SK-N-MC (cell line): ENCODE measurements around the gene ITGA11.

ENCODE experiments used
- DNase-seq: peaks from one replicate; pipeline ENCODE4 v3.0.0-alpha.2; 2011; ENCODE audit warnings: low read depth, low spot score
- H3K27ac ChIP-seq: fragments of 200-600 bp; sonication (generic); 2 replicates; pipeline ENCODE4 v1.5.1; 2016; ENCODE audit warnings: mixed run types
- H3K36me3 ChIP-seq: fragments of 200-600 bp; sonication (generic); 2 replicates; pipeline ENCODE4 v1.6.1; 2017; ENCODE audit warnings: antibody characterized with exemption, low read length, mixed read lengths; ENCODE audit not compliant: insufficient read depth
- H3K4me3 ChIP-seq: fragments of 200-600 bp; sonication (generic); 2 replicates; pipeline ENCODE4 v1.5.1; 2016
- H3K9ac ChIP-seq: fragments of 200-600 bp; sonication (generic); 2 replicates; pipeline ENCODE4 v1.8.0; 2017; ENCODE audit warnings: mixed run types, mixed read lengths; ENCODE audit not compliant: insufficient read length
- H3K9me3 ChIP-seq: fragments of 200-600 bp; sonication (generic); 2 replicates; pipeline ENCODE4 v1.6.1; 2017; ENCODE audit warnings: low read depth, mild to moderate bottlenecking, antibody characterized with exemption, low read length, moderate library complexity, mixed read lengths
- EZH2 ChIP-seq: fragments of 200-600 bp; sonication (generic); IDR thresholded peaks from one replicate; pipeline ENCODE4 v1.6.1; 2017; ENCODE audit warnings: antibody characterized with exemption
- FOXP2 ChIP-seq: optimal IDR thresholded peaks from 2 replicates; pipeline ENCODE3; 2011; ENCODE audit warnings: mild to moderate bottlenecking, moderate library complexity; ENCODE audit not compliant: insufficient read depth; ENCODE audit errors: extremely low read length, control extremely low read depth
- POLR2AphosphoS5 ChIP-seq: IDR thresholded peaks from 2 replicates; pipeline ENCODE4 v1.6.1; 2012; ENCODE audit warnings: mild to moderate bottlenecking, low read depth, low read length, borderline replicate concordance

The ITGA11 gene

GRCh38 chr15:68421798-68422402 lies 10.1 kb downstream of the ITGA11 start:
- Histone ChIP-seq H3K9me3 (no peaks in the 10 kb centered on the region), H3K27ac (no peak overlapping the region), H3K4me3 (no peak overlapping the region), H3K36me3 (no peaks in the 10 kb centered on the region), H3K9ac (no peak overlapping the region)
- TF ChIP-seq POLR2AphosphoS5, result no peak
- no peak for DNase-seq

DNA sequence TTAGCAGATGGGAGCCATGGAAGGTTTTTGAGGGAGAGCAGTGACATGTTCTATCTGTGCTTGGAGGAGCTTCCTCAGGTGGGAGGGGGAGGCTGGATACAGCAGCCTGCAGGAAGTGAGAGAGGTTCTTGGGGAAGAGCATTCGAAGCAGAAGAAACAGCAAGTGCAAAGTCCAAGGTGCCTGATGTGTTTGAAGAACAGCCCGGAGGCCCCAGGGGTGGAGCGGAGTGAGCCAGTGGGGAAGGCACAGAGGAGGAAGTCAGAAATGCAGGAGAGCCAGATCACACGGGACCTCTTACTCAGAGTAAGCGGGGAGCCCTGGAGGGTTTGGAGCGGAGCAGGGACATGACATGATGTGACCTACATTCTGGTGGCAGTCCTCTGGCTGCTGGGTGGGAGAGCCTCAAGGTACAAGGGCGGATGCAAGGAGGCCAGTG lies 10.8 kb downstream of the ITGA11 start:
- peak; percentile 18 for DNase-seq
- Histone ChIP-seq H3K4me3 (no peak overlapping the region), H3K36me3 (no peaks in the 10 kb centered on the region), H3K9ac (no peak overlapping the region), H3K27ac (no peak overlapping the region), H3K9me3 (no peaks in the 10 kb centered on the region)
- TF ChIP-seq FOXP2, result no peak

DNA sequence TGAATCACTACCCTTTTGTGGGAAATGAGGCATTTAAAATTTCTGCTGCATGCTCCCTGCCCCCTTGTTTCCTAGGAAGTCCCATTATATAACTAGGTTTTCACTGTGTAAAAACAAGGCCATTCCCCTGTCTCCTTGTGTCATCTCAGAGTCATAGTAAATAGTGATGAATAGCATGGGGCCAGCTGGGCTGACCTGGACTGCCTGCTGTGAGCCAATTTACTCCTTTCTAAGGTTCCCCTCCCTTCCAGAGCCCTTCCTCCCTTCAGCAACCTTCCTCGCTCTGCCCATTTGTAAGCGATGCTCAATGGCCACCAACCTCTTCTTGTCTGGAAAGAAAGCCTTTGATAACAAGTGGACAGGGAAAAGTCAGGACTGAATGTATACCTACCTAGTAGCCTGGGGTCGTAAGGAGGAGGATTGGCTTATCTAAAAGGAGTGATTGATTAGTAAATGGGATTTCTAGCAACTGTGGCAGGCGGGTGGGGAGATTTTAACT lies 11.7 kb downstream of the ITGA11 start:
- Histone ChIP-seq H3K27ac (0 out of 2 replicates have a peak overlapping the region, but pooled peaks have one; percentile 13), H3K36me3 (no peaks in the 10 kb centered on the region), H3K4me3 (no peak overlapping the region), H3K9ac (no peak overlapping the region), H3K9me3 (no peaks in the 10 kb centered on the region)
- no peak for DNase-seq
- no peak for TF ChIP-seq EZH2
- TF ChIP-seq FOXP2, result no peak
- TF ChIP-seq POLR2AphosphoS5, result no peak

GRCh38 chr15:68419301-68420175 lies 12.4 kb downstream of the ITGA11 start:
- Histone ChIP-seq H3K27ac (no peak overlapping the region), H3K36me3 (no peaks in the 10 kb centered on the region), H3K9me3 (no peaks in the 10 kb centered on the region), H3K4me3 (no peak overlapping the region), H3K9ac (no peak overlapping the region)
- DNase-seq, result no peak
- TF ChIP-seq EZH2 (no peak), FOXP2 (no peak), POLR2AphosphoS5 (no peak)

DNA sequence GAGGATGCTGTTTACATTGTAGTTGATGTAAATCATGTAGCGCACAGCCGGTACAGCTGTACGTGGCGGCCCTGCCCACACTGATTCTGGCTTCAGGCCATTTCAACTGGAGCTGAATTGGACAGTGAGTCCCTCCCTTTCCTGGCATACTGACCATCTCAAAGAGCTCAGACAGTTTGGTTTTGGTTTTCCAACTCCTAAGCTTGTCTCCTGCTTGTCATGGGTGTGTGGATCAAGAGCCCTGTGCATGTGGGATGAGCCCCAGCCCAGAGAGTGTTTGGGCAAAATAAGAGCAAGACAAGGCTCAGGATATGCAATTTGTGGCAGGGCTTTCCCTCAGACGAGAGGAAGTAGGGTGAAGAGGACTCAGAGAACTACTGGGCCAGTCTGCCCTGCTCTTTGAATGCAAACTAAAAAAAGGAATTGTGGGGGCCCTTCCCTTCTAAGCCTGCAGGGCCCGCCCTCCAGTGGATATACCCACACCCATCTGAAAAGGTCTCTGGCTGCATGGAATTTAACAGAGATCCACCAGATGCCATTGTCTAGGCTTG lies 13.3 kb downstream of the ITGA11 start:
- no peaks in the 10 kb centered on the region for H3K36me3 ChIP-seq
- no peak overlapping the region for H3K9ac ChIP-seq
- H3K27ac ChIP-seq, result no peak overlapping the region
- DNase-seq, result no peak
- H3K4me3 ChIP-seq, result no peak overlapping the region
- TF ChIP-seq POLR2AphosphoS5 (no peak), FOXP2 (no peak), EZH2 (no peak)
- no peaks in the 10 kb centered on the region for H3K9me3 ChIP-seq

DNA sequence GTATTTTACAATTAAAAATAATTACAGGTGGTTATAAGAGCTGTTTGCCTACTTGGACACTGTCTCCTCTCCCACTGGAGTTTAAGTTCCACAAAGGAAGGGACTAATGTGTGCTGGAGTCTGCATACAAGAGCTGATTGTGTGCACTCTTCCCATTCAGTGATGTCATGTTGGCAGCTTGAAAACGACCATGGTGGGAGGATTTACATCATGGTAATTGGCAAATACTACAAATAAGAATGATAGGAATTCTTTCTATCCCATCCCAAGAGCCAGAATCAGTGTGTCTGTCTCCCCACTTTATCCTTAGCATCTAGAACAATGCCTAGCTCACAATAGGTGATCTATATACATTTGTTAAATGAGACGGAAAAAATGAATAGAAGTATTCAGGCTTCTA lies 14.1 kb downstream of the ITGA11 start:
- Histone ChIP-seq H3K27ac (no peak overlapping the region), H3K9me3 (no peaks in the 10 kb centered on the region), H3K9ac (no peak overlapping the region), H3K4me3 (no peak overlapping the region), H3K36me3 (no peaks in the 10 kb centered on the region)
- no peak for DNase-seq
- TF ChIP-seq EZH2 (no peak), FOXP2 (no peak), POLR2AphosphoS5 (no peak)

GRCh38 chr15:68417051-68417450 lies 14.9 kb downstream of the ITGA11 start:
- no peak overlapping the region for H3K4me3 ChIP-seq
- H3K27ac ChIP-seq, result no peak overlapping the region
- TF ChIP-seq FOXP2 (no peak), POLR2AphosphoS5 (no peak), EZH2 (no peak)
- no peaks in the 10 kb centered on the region for H3K36me3 ChIP-seq
- no peak for DNase-seq
- H3K9ac ChIP-seq, result no peak overlapping the region
- H3K9me3 ChIP-seq, result no peaks in the 10 kb centered on the region

GRCh38 chr15:68416158-68416535 lies 15.8 kb downstream of the ITGA11 start:
- TF ChIP-seq EZH2 (no peak), FOXP2 (no peak), POLR2AphosphoS5 (no peak)
- Histone ChIP-seq H3K9me3 (no peaks in the 10 kb centered on the region), H3K36me3 (no peaks in the 10 kb centered on the region), H3K27ac (no peak overlapping the region), H3K9ac (no peak overlapping the region), H3K4me3 (no peak overlapping the region)
- DNase-seq, result no peak
